HCT116 (cell line): ENCODE results near the gene OR14A2. TPM values are rescaled to one million over a fixed set of nuclear protein-coding genes. Genes with fewer than 3 reads are reported as not detected.

ENCODE experiments used
- ATAC-seq: fragments of 200-7000 bp; cut with Tn5 transposase; 2 replicates; pipeline ENCODE4 v1.9.1; 2020; ENCODE audit warnings: mild to moderate bottlenecking, moderate library complexity
- BruUV-seq: library from RNA; stranded (reverse); fragments of 400-500 nt; replicated peaks from 2 replicates; lab custom pipeline; 2021; lab: Mats Ljungman, UMichigan
- CTCF ChIA-PET: fragments of 300-600 bp; sonication (Branson Sonifier 250); formaldehyde crosslinking; loops from one replicate; lab custom pipeline; 2021; ENCODE audit warnings: antibody characterized with exemption; lab: Charles Lee
- POLR2A ChIA-PET: fragments of 300-600, 350-600 bp; sonication (Branson Sonifier 250); formaldehyde crosslinking; loops from one replicate; lab custom pipeline; 2021; ENCODE audit warnings: antibody characterized with exemption; lab: Charles Lee
- RAD21 ChIA-PET, 2 experiments: fragments of 300-600 bp; sonication (Branson Sonifier 250); formaldehyde crosslinking; loops; one replicate each; lab custom pipeline; 2023; ENCODE audit warnings: low total read pairs in 2 of 2; ENCODE audit not compliant: uncharacterized antibody in 2 of 2, unreplicated experiment in 2 of 2, low non-redundant PET in 1 of 2; lab: Charles Lee
- DNase-seq: peaks from one replicate; pipeline ENCODE4 v3.0.0-alpha.2; 2010; ENCODE audit warnings: low read depth, low spot score
- H2AFZ ChIP-seq: fragments of 200-600 bp; shearing (Covaris generic), sonication (generic); 2 replicates; pipeline ENCODE4 v1.6.1; 2017; ENCODE audit warnings: low read depth, mixed run types, mixed read lengths, antibody characterized with exemption, low read length; ENCODE audit not compliant: poor library complexity, severe bottlenecking
- H3K27ac ChIP-seq: 2 replicates; pipeline ENCODE4 v1.5.1; 2012; ENCODE audit warnings: low read depth, low read length
- H3K27me3 ChIP-seq: fragments of 200-600 bp; sonication (generic); 2 replicates; pipeline ENCODE4 v1.6.1; 2016; ENCODE audit warnings: mixed run types, low read length, mixed read lengths; ENCODE audit not compliant: insufficient read depth
- H3K36me3 ChIP-seq, 2 experiments: fragments of 200-500 bp in 1 of 2; fragments of 200-600 bp in 1 of 2; sonication (Bioruptor generic) in 1 of 2; sonication (generic) in 1 of 2; 2 replicates each; pipeline versions ENCODE4 v1.5.1 to v1.6.1; 2014 to 2016; ENCODE audit warnings: low read length in 2 of 2, inconsistent platforms in 1 of 2, mixed read lengths in 1 of 2, mixed run types in 1 of 2; ENCODE audit not compliant: insufficient read depth in 2 of 2, control insufficient read depth in 1 of 2
- H3K4me1 ChIP-seq, 2 experiments: fragments of 200-600 bp in 1 of 2; sonication (generic) in 1 of 2; 2 replicates each; pipeline versions ENCODE4 v1.5.1 to v1.6.1; 2012 to 2017; ENCODE audit warnings: low read length in 2 of 2, inconsistent platforms in 1 of 2, mild to moderate bottlenecking in 1 of 2, mixed read lengths in 1 of 2, mixed run types in 1 of 2, moderate library complexity in 1 of 2; ENCODE audit not compliant: insufficient read depth in 2 of 2, control insufficient read depth in 1 of 2
- H3K4me2 ChIP-seq: fragments of 200-600 bp; sonication (generic); 2 replicates; pipeline ENCODE4 v1.6.1; 2017; ENCODE audit warnings: mixed run types, low read length, mixed read lengths
- H3K4me3 ChIP-seq, 2 experiments: fragments of 200-600 bp in 1 of 2; sonication (generic) in 1 of 2; replicated peaks in 1 of 2; 2 replicates each; pipeline ENCODE4 v1.5.1; 2011 to 2016; ENCODE audit warnings: low read length in 2 of 2, control low read depth in 1 of 2, low read depth in 1 of 2, mild to moderate bottlenecking in 1 of 2, mixed read lengths in 1 of 2, mixed run types in 1 of 2
- H3K79me2 ChIP-seq: fragments of 200-600 bp; sonication (generic); 2 replicates; pipeline ENCODE4 v1.6.1; 2017; ENCODE audit warnings: mild to moderate bottlenecking, mixed run types, low read length, moderate library complexity, mixed read lengths; ENCODE audit not compliant: insufficient read depth
- H3K9ac ChIP-seq: fragments of 200-600 bp; sonication (generic); 2 replicates; pipeline ENCODE4 v1.6.1; 2016; ENCODE audit warnings: low read length, mixed read lengths
- H3K9me2 ChIP-seq: fragments of 200-600 bp; sonication (generic), shearing (Covaris generic); 2 replicates; pipeline ENCODE4 v1.6.1; 2017; ENCODE audit warnings: mixed run types, mild to moderate bottlenecking, moderate library complexity; ENCODE audit not compliant: insufficient read depth
- H3K9me3 ChIP-seq, 2 experiments: fragments of 200-500 bp in 1 of 2; fragments of 200-600 bp in 1 of 2; sonication (Bioruptor generic) in 1 of 2; sonication (generic) in 1 of 2; 2 replicates each; pipeline ENCODE4 v1.6.1; 2014 to 2017; ENCODE audit warnings: low read length in 2 of 2, mixed read lengths in 2 of 2, inconsistent platforms in 1 of 2, low read depth in 1 of 2, mild to moderate bottlenecking in 1 of 2, mixed run types in 1 of 2, moderate library complexity in 1 of 2; ENCODE audit not compliant: control insufficient read depth in 1 of 2, insufficient read depth in 1 of 2
- H4K20me1 ChIP-seq: fragments of 200-600 bp; sonication (generic), shearing (Covaris generic); 2 replicates; pipeline ENCODE4 v1.6.1; 2017; ENCODE audit warnings: mixed run types, mild to moderate bottlenecking, moderate library complexity; ENCODE audit not compliant: insufficient read depth
- CBX3 ChIP-seq: IDR thresholded peaks from 2 replicates; pipeline ENCODE4 v1.6.1; 2012; ENCODE audit warnings: low read depth
- ELF1 ChIP-seq: IDR thresholded peaks from 2 replicates; pipeline ENCODE4 v1.6.1; 2012; ENCODE audit warnings: low read depth, borderline replicate concordance
- EZH2 ChIP-seq: fragments of 200-600 bp; sonication (generic); IDR thresholded peaks from 2 replicates; pipeline ENCODE4 v1.6.1; 2017; ENCODE audit warnings: antibody characterized with exemption, mixed run types
- EZH2phosphoT487 ChIP-seq: fragments of 200-600 bp; IDR thresholded peaks from 2 replicates; pipeline ENCODE4 v1.6.1; 2018; ENCODE audit warnings: antibody characterized with exemption, borderline replicate concordance
- JUND ChIP-seq: IDR thresholded peaks from 2 replicates; pipeline ENCODE4 v1.6.1; 2012
- RAD21 ChIP-seq: IDR thresholded peaks from 2 replicates; pipeline ENCODE4 v1.6.1; 2012; ENCODE audit warnings: low read depth, mild to moderate bottlenecking
- SIN3A ChIP-seq: IDR thresholded peaks from 2 replicates; pipeline ENCODE4 v1.6.1; 2012; ENCODE audit warnings: low read depth
- TCF7L2 ChIP-seq: IDR thresholded peaks from 2 replicates; pipeline ENCODE4 v1.7.0; 2011; ENCODE audit warnings: borderline replicate concordance, inconsistent platforms; ENCODE audit not compliant: insufficient read depth, insufficient read length; ENCODE audit errors: extremely low read depth
- YY1 ChIP-seq: IDR thresholded peaks from 2 replicates; pipeline ENCODE4 v1.6.1; 2011; ENCODE audit warnings: low read length, low read depth, moderate library complexity, mild to moderate bottlenecking; ENCODE audit not compliant: insufficient replicate concordance; ENCODE audit errors: extremely low read depth
- ZFX ChIP-seq: fragments of 450-650 bp; IDR thresholded peaks from 2 replicates; pipeline ENCODE4 v1.6.1; 2017
- ZNF274 ChIP-seq: fragments of 200-500 bp; sonication (Bioruptor generic); IDR thresholded peaks from 2 replicates; pipeline ENCODE4 v1.6.1; 2014; ENCODE audit warnings: mild to moderate bottlenecking, low read depth, low read length, inconsistent platforms
- intact Hi-C: fragments of 100-400 bp; cut with micrococcal nuclease; formaldehyde crosslinking; loops from 2 replicates; pipeline ENCODE4 v1.10.0; 2022
- total RNA-seq: library from RNA; stranded (reverse); gene quantifications from one replicate; pipeline ENCODE4 v1.2.1, GENCODE V29; 2021; ENCODE audit not compliant: unreplicated experiment
- TF ChIP-seq, protein P1 (sequence below): IDR thresholded peaks from 2 replicates; pipeline ENCODE4 v1.6.1; 2012
- TF ChIP-seq, protein P2 (sequence below), 3 experiments: fragments of 200-600 bp in 1 of 3; sonication (generic) in 1 of 3; IDR thresholded peaks in 2 of 3; conservative IDR thresholded peaks in 1 of 3; 2 replicates each; pipeline ENCODE4 v1.5.1; 2012 to 2017; ENCODE audit warnings: low read depth in 2 of 3, low read length in 2 of 3, antibody characterized with exemption in 1 of 3, borderline replicate concordance in 1 of 3, control low read depth in 1 of 3, mild to moderate bottlenecking in 1 of 3, mixed read lengths in 1 of 3, mixed run types in 1 of 3, moderate library complexity in 1 of 3; ENCODE audit not compliant: insufficient read depth in 1 of 3

OR14A2 gene
- total RNA-seq, 1 experiment from 2014 or later: not detected

DNA sequence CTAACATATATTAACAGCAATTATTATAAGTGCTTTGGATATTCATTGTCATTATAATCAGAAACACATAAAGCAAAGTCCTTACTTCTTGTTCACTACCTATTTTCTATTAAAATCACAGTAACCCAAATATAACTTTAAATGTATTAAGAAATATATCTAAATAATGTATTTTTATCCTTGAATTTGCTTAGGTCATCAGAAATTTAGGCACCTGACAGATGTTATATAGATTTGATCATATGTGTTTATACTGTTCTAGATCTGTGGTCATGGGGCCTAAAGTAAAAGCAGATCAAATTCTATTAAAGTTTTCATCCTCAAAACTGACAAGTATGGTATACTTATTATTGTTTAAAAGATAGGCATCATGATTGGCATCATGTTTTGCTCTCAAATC lies 21.7 kb upstream of the OR14A2 start:
- TF ChIP-seq JUND (no peak), EZH2 (no peak), ELF1 (no peak), RAD21 (no peak), YY1 (no peak), ZNF274 (no peak), ZFX (no peak), SIN3A (no peak), EZH2phosphoT487 (no peak), TCF7L2 (no peak), CBX3 (no peak)
- TF ChIP-seq, protein P1, sequence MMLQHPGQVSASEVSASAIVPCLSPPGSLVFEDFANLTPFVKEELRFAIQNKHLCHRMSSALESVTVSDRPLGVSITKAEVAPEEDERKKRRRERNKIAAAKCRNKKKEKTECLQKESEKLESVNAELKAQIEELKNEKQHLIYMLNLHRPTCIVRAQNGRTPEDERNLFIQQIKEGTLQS: no peak
- TF ChIP-seq, protein P2, sequence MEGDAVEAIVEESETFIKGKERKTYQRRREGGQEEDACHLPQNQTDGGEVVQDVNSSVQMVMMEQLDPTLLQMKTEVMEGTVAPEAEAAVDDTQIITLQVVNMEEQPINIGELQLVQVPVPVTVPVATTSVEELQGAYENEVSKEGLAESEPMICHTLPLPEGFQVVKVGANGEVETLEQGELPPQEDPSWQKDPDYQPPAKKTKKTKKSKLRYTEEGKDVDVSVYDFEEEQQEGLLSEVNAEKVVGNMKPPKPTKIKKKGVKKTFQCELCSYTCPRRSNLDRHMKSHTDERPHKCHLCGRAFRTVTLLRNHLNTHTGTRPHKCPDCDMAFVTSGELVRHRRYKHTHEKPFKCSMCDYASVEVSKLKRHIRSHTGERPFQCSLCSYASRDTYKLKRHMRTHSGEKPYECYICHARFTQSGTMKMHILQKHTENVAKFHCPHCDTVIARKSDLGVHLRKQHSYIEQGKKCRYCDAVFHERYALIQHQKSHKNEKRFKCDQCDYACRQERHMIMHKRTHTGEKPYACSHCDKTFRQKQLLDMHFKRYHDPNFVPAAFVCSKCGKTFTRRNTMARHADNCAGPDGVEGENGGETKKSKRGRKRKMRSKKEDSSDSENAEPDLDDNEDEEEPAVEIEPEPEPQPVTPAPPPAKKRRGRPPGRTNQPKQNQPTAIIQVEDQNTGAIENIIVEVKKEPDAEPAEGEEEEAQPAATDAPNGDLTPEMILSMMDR (IDR thresholded peaks at IDR 0.05 in 2 of 3, conservative IDR thresholded peaks at IDR 0.05 in 1 of 3; ENCODE audit: borderline replicate concordance in 1 of 3, insufficient read depth in 1 of 3, low read depth in 2 of 3, low read length in 2 of 3): no peak
- no peaks in the 10 kb centered on the region for H4K20me1 ChIP-seq
- POLR2A ChIA-PET: no interaction called here
- H3K4me1 ChIP-seq: no peaks in the 10 kb centered on the region
- H3K9me3 ChIP-seq: peaks cover 0 to 5% of the 10 kb centered on the region in 2 experiments; a peak in 1 of 4 replicates
- ATAC-seq (no peak), DNase-seq (no peak)
- no peaks in the 10 kb centered on the region for H3K36me3 ChIP-seq
- H3K79me2 ChIP-seq: no peaks in the 10 kb centered on the region
- H3K9ac ChIP-seq: no peak overlapping the region
- RAD21 ChIA-PET: no interaction called here
- no peaks in the 10 kb centered on the region for H3K9me2 ChIP-seq
- intact Hi-C loops: no loop called here
- H3K27ac ChIP-seq: no peak overlapping the region
- no TSS peak for BruUV-seq
- no peak overlapping the region for H3K4me2 ChIP-seq
- CTCF ChIA-PET: no interaction called here
- no peaks in the 10 kb centered on the region for H3K27me3 ChIP-seq
- H3K4me3 ChIP-seq: no peak overlapping the region
- H2AFZ ChIP-seq: no peak overlapping the region
